Measurements from ENCODE around the gene LINS1. TPM values are rescaled to one million over a fixed set of nuclear protein-coding genes. Genes with fewer than 3 reads are reported as not detected.

The LINS1 gene
- total and polyA plus RNA-seq, 11 donors: 3.1 to 11.8 (median 8.1) TPM

DNA sequence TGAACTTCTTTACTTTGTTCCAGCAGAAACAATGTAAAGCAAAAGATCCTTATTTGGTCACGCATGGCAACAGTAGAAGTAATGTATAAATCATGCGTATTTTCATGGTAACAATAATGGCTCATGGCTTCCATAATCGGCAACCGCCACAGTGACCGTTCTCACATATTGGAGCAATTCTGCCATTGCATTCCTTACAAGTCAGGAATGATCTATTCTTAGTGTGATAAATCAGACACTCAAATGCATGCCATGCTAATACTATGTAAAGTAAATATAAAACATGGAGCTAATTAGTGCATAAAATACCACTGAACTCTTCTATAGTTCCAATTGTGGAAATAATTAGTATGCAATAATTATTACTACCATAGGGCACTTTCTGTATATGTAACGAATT, 59.7 kb downstream of the LINS1 start:
- TF ChIP-seq, protein P1, sequence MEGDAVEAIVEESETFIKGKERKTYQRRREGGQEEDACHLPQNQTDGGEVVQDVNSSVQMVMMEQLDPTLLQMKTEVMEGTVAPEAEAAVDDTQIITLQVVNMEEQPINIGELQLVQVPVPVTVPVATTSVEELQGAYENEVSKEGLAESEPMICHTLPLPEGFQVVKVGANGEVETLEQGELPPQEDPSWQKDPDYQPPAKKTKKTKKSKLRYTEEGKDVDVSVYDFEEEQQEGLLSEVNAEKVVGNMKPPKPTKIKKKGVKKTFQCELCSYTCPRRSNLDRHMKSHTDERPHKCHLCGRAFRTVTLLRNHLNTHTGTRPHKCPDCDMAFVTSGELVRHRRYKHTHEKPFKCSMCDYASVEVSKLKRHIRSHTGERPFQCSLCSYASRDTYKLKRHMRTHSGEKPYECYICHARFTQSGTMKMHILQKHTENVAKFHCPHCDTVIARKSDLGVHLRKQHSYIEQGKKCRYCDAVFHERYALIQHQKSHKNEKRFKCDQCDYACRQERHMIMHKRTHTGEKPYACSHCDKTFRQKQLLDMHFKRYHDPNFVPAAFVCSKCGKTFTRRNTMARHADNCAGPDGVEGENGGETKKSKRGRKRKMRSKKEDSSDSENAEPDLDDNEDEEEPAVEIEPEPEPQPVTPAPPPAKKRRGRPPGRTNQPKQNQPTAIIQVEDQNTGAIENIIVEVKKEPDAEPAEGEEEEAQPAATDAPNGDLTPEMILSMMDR (IDR thresholded peaks at IDR 0.05): no peak
- no peak for TF ChIP-seq POLR2A (IDR thresholded peaks at IDR 0.05)
- H3K27ac ChIP-seq: no peak overlapping the region
- intact Hi-C loops (cut with DNase I): no loop called here
- peaks cover 0 to 4% (median 0%) of the 10 kb centered on the region in 12 donors for H3K9me3 ChIP-seq
- peaks cover 0 to 41% (median 9%) of the 10 kb centered on the region in 9 donors for H3K27me3 ChIP-seq
- no peaks in the 10 kb centered on the region for H3K36me3 ChIP-seq
- ATAC-seq (no peak), DNase-seq (no peak)
- 88 to 95% (median 93%) methylated on average over 6 of the region's 6 CpGs for WGBS, 4 donors
- no peaks in the 10 kb centered on the region for H3K4me1 ChIP-seq
- H3K4me3 ChIP-seq: no peak overlapping the region

DNA sequence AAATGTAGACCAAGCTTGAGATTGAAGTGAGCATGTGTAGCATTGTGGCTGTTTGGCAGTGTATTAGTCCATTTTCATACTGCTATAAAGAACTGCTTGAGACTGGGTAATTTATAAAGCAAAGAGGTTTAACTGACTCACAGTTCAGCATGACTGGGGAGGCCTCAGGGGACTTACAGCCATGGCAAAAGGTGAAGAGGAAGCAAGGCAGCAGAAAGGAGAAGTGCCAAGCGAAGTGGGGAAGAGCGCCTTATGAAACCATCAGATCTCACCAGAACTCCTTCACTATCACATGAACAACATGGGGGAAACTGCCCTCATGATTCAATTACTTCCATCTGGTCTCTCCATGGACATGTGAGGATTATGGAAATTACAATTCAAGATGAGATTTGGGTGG, 64.7 kb downstream of the LINS1 start:
- Histone ChIP-seq H3K4me3 (no peak overlapping the region), H3K36me3 (no peaks in the 10 kb centered on the region), H3K9me3 (peaks cover 0 to 4% (median 0%) of the 10 kb centered on the region in 12 donors), H3K27ac (peak overlapping the region in 1 of 12 donors; percentile 23), H3K27me3 (peaks cover 0 to 12% (median 0%) of the 10 kb centered on the region in 9 donors), H3K4me1 (peaks cover 0 to 4% (median 0%) of the 10 kb centered on the region in 12 donors)
- intact Hi-C loops (cut with DNase I): no loop called here
- no peak for DNase-seq
- 32 to 57% (median 49%) methylated on average over 2 of the region's 2 CpGs for WGBS, 4 donors
- no peak for TF ChIP-seq POLR2A (IDR thresholded peaks at IDR 0.05)
- TF ChIP-seq, protein P1 (IDR thresholded peaks at IDR 0.05): no peak
- ATAC-seq: no peak

DNA sequence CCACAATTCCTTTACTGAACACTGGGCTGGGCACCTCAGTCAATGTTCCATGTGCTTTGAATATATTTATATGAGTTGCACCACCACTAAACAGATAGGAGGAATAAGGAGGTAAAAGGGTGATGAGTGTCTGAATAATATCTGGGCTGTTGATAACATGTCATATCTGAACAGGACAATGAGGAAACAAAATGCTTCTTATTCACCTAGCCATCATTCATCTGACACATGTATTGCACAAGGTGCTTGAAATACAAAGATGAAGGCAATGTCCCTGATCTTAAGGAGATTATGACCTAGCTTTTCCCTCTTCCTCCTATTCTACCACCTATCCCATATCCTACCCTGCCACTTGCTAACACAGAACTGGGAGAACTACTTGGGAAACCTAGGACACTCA, 65.3 kb downstream of the LINS1 start:
- intact Hi-C loops (cut with DNase I): no loop called here
- no peak for ATAC-seq
- no peak for TF ChIP-seq POLR2A (IDR thresholded peaks at IDR 0.05)
- TF ChIP-seq, protein P1 (IDR thresholded peaks at IDR 0.05): no peak

DNA sequence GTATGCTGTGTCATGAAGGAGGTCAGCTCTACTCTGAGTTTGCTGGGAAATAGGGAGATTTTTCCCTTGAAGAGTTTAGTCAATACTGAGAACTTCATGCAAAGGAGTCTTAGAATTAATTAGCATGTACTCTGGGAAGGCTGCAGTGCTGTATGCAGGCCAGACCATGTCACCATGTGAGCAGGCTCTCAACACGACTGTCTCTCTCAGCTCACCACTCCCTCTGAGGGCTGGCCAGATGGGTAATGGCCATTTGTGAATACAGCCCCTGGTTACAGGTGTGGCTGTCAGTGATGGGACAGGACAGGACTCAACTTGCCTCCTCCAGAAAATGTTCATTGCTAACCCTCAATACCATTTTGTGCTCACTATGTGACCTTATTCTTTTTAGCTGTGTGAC, 68.1 kb downstream of the LINS1 start:
- intact Hi-C loops (cut with DNase I): no loop called here
- H3K9me3 ChIP-seq: peaks cover 0 to 4% (median 0%) of the 10 kb centered on the region in 12 donors
- TF ChIP-seq, protein P1 (IDR thresholded peaks at IDR 0.05): no peak
- no peak for TF ChIP-seq POLR2A (IDR thresholded peaks at IDR 0.05)
- H3K4me1 ChIP-seq: peaks cover 0 to 4% (median 0%) of the 10 kb centered on the region in 12 donors
- 43 to 67% (median 55%) methylated on average over 1 of the region's 1 CpG for WGBS, 4 donors
- ATAC-seq: no peak
- H3K27ac ChIP-seq: no peak overlapping the region
- peaks cover 0 to 14% (median 0%) of the 10 kb centered on the region in 9 donors for H3K27me3 ChIP-seq
- no peak for DNase-seq
- H3K4me3 ChIP-seq: no peak overlapping the region
- no peaks in the 10 kb centered on the region for H3K36me3 ChIP-seq

More for the DNA sequence above, 65.3 kb downstream of the LINS1 start:
- peaks cover 0 to 4% (median 0%) of the 10 kb centered on the region in 12 donors for H3K4me1 ChIP-seq
- H3K36me3 ChIP-seq: no peaks in the 10 kb centered on the region
- H3K27ac ChIP-seq: peak overlapping the region in 1 of 12 donors; percentile 23
- H3K27me3 ChIP-seq: peaks cover 0 to 15% (median 0%) of the 10 kb centered on the region in 9 donors
- H3K4me3 ChIP-seq: no peak overlapping the region
- DNase-seq: no peak
- peaks cover 0 to 4% (median 0%) of the 10 kb centered on the region in 12 donors for H3K9me3 ChIP-seq
